DOHH2 (cell line): Measurements from ENCODE around the gene TLR4.

Experiments used
- H3F3A ChIP-seq: fragments of 200-600 bp; sonication (generic), shearing (Covaris generic); 2 replicates; pipeline ENCODE4 v1.6.0; 2016; ENCODE audit warnings: antibody characterized with exemption, mild to moderate bottlenecking; ENCODE audit not compliant: control insufficient read depth, insufficient read depth
- H3K27ac ChIP-seq: fragments of 200-600 bp; sonication (generic); 2 replicates; pipeline ENCODE4 v1.5.1; 2014; ENCODE audit warnings: low read depth, mild to moderate bottlenecking, low read length, moderate library complexity
- H3K27me3 ChIP-seq: fragments of 200-600 bp; sonication (generic); 2 replicates; pipeline ENCODE4 v1.6.1; 2014; ENCODE audit warnings: mild to moderate bottlenecking, low read length, mixed read lengths; ENCODE audit not compliant: control insufficient read depth
- H3K36me3 ChIP-seq: fragments of 200-600 bp; sonication (generic); 2 replicates; pipeline ENCODE4 v1.6.1; 2014; ENCODE audit warnings: mild to moderate bottlenecking, low read length, moderate library complexity, mixed read lengths; ENCODE audit not compliant: control insufficient read depth
- H3K4me1 ChIP-seq: fragments of 200-600 bp; sonication (generic); 2 replicates; pipeline ENCODE4 v1.6.1; 2014; ENCODE audit warnings: mild to moderate bottlenecking, low read length, mixed read lengths; ENCODE audit not compliant: control insufficient read depth
- H3K4me2 ChIP-seq: fragments of 200-600 bp; sonication (generic); 2 replicates; pipeline ENCODE4 v1.6.0; 2014; ENCODE audit warnings: mild to moderate bottlenecking, low read length, moderate library complexity
- H3K4me3 ChIP-seq: fragments of 200-600 bp; sonication (generic); 2 replicates; pipeline ENCODE4 v1.5.1; 2014; ENCODE audit warnings: mild to moderate bottlenecking, low read length, mixed read lengths
- H3K79me2 ChIP-seq: fragments of 200-600 bp; sonication (generic); 2 replicates; pipeline ENCODE4 v1.6.1; 2014; ENCODE audit warnings: mild to moderate bottlenecking, low read length, mixed read lengths; ENCODE audit not compliant: control insufficient read depth
- H3K9me2 ChIP-seq: fragments of 200-600 bp; sonication (generic); replicated peaks from 2 replicates; pipeline ENCODE4 v1.6.1; 2014; ENCODE audit warnings: mild to moderate bottlenecking, low read length, mixed read lengths; ENCODE audit not compliant: control insufficient read depth
- H3K9me3 ChIP-seq: fragments of 200-600 bp; sonication (generic); 2 replicates; pipeline ENCODE4 v1.6.1; 2014; ENCODE audit warnings: antibody characterized with exemption, low read length, mixed read lengths; ENCODE audit not compliant: control insufficient read depth, insufficient read depth
- H4K20me1 ChIP-seq: fragments of 200-600 bp; sonication (generic); 2 replicates; pipeline ENCODE4 v1.6.0; 2014; ENCODE audit warnings: low read depth, mild to moderate bottlenecking, antibody characterized with exemption, low read length, moderate library complexity; ENCODE audit not compliant: control insufficient read depth, insufficient read depth
- EZH2phosphoT487 ChIP-seq: fragments of 200-600 bp; sonication (generic); IDR thresholded peaks from 2 replicates; pipeline ENCODE4 v1.6.1; 2017; ENCODE audit warnings: borderline replicate concordance, mild to moderate bottlenecking, antibody characterized with exemption, low read length, moderate library complexity, mixed read lengths
- TF ChIP-seq, protein P1 (sequence below): fragments of 200-600 bp; sonication (generic); IDR thresholded peaks from one replicate; pipeline ENCODE4 v1.5.1; 2014; ENCODE audit warnings: antibody characterized with exemption, mild to moderate bottlenecking, low read depth, low read length; ENCODE audit not compliant: poor library complexity, severe bottlenecking

TLR4 gene

GRCh38 chr9:117723986-117724625 is 19.9 kb downstream of the TLR4 start:
- Histone ChIP-seq H3K79me2 (no peaks in the 10 kb centered on the region), H3K27ac (no peak overlapping the region), H3K4me1 (no peaks in the 10 kb centered on the region), H3F3A (no peaks in the 10 kb centered on the region), H3K4me2 (no peak overlapping the region), H3K36me3 (no peaks in the 10 kb centered on the region), H4K20me1 (no peaks in the 10 kb centered on the region), H3K9me3 (no peaks in the 10 kb centered on the region), H3K4me3 (no peak overlapping the region), H3K9me2 (no peaks in the 10 kb centered on the region), H3K27me3 (0 out of 2 replicates have a peak, but pooled peaks cover 2% of the 10 kb centered on the region)
- TF ChIP-seq EZH2phosphoT487 = no peak
- TF ChIP-seq, protein P1, sequence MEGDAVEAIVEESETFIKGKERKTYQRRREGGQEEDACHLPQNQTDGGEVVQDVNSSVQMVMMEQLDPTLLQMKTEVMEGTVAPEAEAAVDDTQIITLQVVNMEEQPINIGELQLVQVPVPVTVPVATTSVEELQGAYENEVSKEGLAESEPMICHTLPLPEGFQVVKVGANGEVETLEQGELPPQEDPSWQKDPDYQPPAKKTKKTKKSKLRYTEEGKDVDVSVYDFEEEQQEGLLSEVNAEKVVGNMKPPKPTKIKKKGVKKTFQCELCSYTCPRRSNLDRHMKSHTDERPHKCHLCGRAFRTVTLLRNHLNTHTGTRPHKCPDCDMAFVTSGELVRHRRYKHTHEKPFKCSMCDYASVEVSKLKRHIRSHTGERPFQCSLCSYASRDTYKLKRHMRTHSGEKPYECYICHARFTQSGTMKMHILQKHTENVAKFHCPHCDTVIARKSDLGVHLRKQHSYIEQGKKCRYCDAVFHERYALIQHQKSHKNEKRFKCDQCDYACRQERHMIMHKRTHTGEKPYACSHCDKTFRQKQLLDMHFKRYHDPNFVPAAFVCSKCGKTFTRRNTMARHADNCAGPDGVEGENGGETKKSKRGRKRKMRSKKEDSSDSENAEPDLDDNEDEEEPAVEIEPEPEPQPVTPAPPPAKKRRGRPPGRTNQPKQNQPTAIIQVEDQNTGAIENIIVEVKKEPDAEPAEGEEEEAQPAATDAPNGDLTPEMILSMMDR = no peak

- no peak overlapping the region for H3K27ac ChIP-seq
- no peaks in the 10 kb centered on the region for H3K4me1 ChIP-seq
- no peaks in the 10 kb centered on the region for H3K36me3 ChIP-seq
- no peak for TF ChIP-seq EZH2phosphoT487
- TF ChIP-seq, protein P1 = no peak
- H3K4me3 ChIP-seq = no peak overlapping the region
- 0 out of 2 replicates have a peak, but pooled peaks cover 2% of the 10 kb centered on the region for H3K27me3 ChIP-seq
- no peaks in the 10 kb centered on the region for H3K79me2 ChIP-seq
- no peak overlapping the region for H3K4me2 ChIP-seq
- no peaks in the 10 kb centered on the region for H4K20me1 ChIP-seq
- no peaks in the 10 kb centered on the region for H3K9me3 ChIP-seq
- no peaks in the 10 kb centered on the region for H3K9me2 ChIP-seq
- H3F3A ChIP-seq = no peaks in the 10 kb centered on the region
These were observed 21.3 kb downstream of the TLR4 start for GRCh38 chr9:117725426-117725887.

- no peaks in the 10 kb centered on the region for H3K9me3 ChIP-seq
- no peaks in the 10 kb centered on the region for H3K36me3 ChIP-seq
- H3K9me2 ChIP-seq = no peaks in the 10 kb centered on the region
- H3K27me3 ChIP-seq = 0 out of 2 replicates have a peak, but pooled peaks cover 7% of the 10 kb centered on the region
- H3K4me3 ChIP-seq = no peak overlapping the region
- no peaks in the 10 kb centered on the region for H3K79me2 ChIP-seq
- no peak for TF ChIP-seq EZH2phosphoT487
- TF ChIP-seq, protein P1 = no peak
- no peaks in the 10 kb centered on the region for H4K20me1 ChIP-seq
- no peak overlapping the region for H3K4me2 ChIP-seq
- no peak overlapping the region for H3K27ac ChIP-seq
- no peaks in the 10 kb centered on the region for H3K4me1 ChIP-seq
- no peaks in the 10 kb centered on the region for H3F3A ChIP-seq
These were observed 25.2 kb downstream of the TLR4 start for GRCh38 chr9:117729375-117729774.
